ENCODE data around the gene SEMA3F. TPM values are rescaled to one million over a fixed set of nuclear protein-coding genes. Genes with fewer than 3 reads are reported as not detected.

SEMA3F gene
- total RNA-seq, 1 donor from 2014 or later: 48.0 TPM

DNA sequence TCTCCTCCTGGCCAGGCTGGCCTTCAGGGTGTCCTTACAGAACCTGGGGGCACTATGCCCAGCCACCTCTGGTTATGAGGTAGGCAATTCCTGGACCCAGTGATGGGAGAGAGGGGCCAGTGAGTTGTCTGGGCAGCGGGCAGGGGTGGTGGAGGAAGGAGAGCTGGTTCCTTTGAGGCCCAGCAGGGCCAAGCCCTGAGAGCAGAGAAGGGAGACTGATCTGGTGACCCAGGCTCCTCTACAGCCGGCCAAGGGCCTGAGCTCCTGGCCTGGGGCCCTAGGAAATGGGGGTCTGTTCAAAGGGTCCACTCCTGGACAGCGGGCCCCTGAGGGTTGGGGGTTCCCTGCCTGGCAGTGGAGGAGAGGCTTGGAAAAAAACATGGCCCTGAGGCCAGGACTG lies 57.8 kb downstream of the SEMA3F start:
- Mint-ChIP-seq H3K27ac (no peak overlapping the region), H3K4me3 (no peak overlapping the region), H3K4me1 (ENCODE audit: unreplicated experiment) (peaks cover 13% of the 10 kb centered on the region), H3K9me3 (no peaks in the 10 kb centered on the region), H3K27me3 (peaks cover 5% of the 10 kb centered on the region), H3K36me3 (no peaks in the 10 kb centered on the region)
- no peak for DNase-seq (ENCODE audit: extremely low spot score, unreplicated experiment)
- TF ChIP-seq, protein P1, sequence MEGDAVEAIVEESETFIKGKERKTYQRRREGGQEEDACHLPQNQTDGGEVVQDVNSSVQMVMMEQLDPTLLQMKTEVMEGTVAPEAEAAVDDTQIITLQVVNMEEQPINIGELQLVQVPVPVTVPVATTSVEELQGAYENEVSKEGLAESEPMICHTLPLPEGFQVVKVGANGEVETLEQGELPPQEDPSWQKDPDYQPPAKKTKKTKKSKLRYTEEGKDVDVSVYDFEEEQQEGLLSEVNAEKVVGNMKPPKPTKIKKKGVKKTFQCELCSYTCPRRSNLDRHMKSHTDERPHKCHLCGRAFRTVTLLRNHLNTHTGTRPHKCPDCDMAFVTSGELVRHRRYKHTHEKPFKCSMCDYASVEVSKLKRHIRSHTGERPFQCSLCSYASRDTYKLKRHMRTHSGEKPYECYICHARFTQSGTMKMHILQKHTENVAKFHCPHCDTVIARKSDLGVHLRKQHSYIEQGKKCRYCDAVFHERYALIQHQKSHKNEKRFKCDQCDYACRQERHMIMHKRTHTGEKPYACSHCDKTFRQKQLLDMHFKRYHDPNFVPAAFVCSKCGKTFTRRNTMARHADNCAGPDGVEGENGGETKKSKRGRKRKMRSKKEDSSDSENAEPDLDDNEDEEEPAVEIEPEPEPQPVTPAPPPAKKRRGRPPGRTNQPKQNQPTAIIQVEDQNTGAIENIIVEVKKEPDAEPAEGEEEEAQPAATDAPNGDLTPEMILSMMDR (conservative IDR thresholded peaks at IDR 0.05): no peak

- Mint-ChIP-seq H3K4me1 (ENCODE audit: unreplicated experiment) (peaks cover 12% of the 10 kb centered on the region), H3K36me3 (no peaks in the 10 kb centered on the region), H3K27me3 (peaks cover 4% of the 10 kb centered on the region), H3K9me3 (no peaks in the 10 kb centered on the region), H3K27ac (no peak overlapping the region), H3K4me3 (no peak overlapping the region)
- no peak for DNase-seq (ENCODE audit: extremely low spot score, unreplicated experiment)
- TF ChIP-seq, protein P1 (conservative IDR thresholded peaks at IDR 0.05): no peak
These were observed 58.2 kb downstream of the SEMA3F start for GRCh38 chr3:50213373-50213772.

GRCh38 chr3:50214824-50215223 lies 59.7 kb downstream of the SEMA3F start:
- Mint-ChIP-seq H3K27ac (no peak overlapping the region), H3K4me1 (ENCODE audit: unreplicated experiment) (peaks cover 6% of the 10 kb centered on the region), H3K4me3 (no peak overlapping the region), H3K36me3 (no peaks in the 10 kb centered on the region), H3K27me3 (no peaks in the 10 kb centered on the region), H3K9me3 (no peaks in the 10 kb centered on the region)
- DNase-seq (ENCODE audit: extremely low spot score, unreplicated experiment): no peak
- TF ChIP-seq, protein P1 (conservative IDR thresholded peaks at IDR 0.05): no peak

DNA sequence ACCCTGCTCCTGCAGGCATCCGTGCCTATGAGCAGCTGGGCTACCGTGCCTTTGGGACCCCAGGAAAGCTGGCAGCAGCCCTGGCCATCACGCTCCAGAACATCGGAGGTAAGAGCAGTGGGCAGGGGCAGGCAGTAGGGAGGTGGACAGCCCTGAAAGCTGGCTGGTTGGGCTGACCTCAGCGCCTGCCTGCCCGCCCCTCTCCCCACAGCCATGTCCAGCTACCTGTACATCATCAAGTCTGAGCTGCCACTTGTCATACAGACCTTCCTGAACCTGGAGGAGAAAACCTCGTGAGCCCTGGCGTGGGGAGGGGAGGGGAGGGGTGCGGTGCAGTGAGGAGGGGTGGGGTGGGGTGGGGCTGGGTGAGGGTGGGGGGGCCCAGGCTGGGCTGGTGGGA lies 60.4 kb downstream of the SEMA3F start:
- TF ChIP-seq, protein P1 (conservative IDR thresholded peaks at IDR 0.05): no peak
- no peak for DNase-seq (ENCODE audit: extremely low spot score, unreplicated experiment)
- Mint-ChIP-seq H3K27ac (no peak overlapping the region), H3K4me1 (ENCODE audit: unreplicated experiment) (peaks cover 6% of the 10 kb centered on the region), H3K36me3 (no peaks in the 10 kb centered on the region), H3K27me3 (no peaks in the 10 kb centered on the region), H3K4me3 (no peak overlapping the region), H3K9me3 (no peaks in the 10 kb centered on the region)

GRCh38 chr3:50217681-50218080 lies 62.6 kb downstream of the SEMA3F start:
- TF ChIP-seq, protein P1 (conservative IDR thresholded peaks at IDR 0.05): no peak
- Mint-ChIP-seq H3K4me3 (no peak overlapping the region), H3K36me3 (no peaks in the 10 kb centered on the region), H3K27ac (no peak overlapping the region), H3K4me1 (ENCODE audit: unreplicated experiment) (no peaks in the 10 kb centered on the region), H3K27me3 (no peaks in the 10 kb centered on the region), H3K9me3 (no peaks in the 10 kb centered on the region)
- DNase-seq (ENCODE audit: extremely low spot score, unreplicated experiment): no peak

GRCh38 chr3:50218448-50218847 lies 63.3 kb downstream of the SEMA3F start:
- H3K4me3 Mint-ChIP-seq: no peak overlapping the region
- H3K9me3 Mint-ChIP-seq: no peaks in the 10 kb centered on the region
- DNase-seq (ENCODE audit: extremely low spot score, unreplicated experiment): no peak
- no peak overlapping the region for H3K27ac Mint-ChIP-seq
- no peaks in the 10 kb centered on the region for H3K4me1 Mint-ChIP-seq (ENCODE audit: unreplicated experiment)
- no peaks in the 10 kb centered on the region for H3K36me3 Mint-ChIP-seq
- H3K27me3 Mint-ChIP-seq: no peaks in the 10 kb centered on the region
- TF ChIP-seq, protein P1 (conservative IDR thresholded peaks at IDR 0.05): no peak

All from type B pancreatic cell (in vitro differentiated cells).